NCI-H460 (cell line): ENCODE data around the gene AIFM3. TPM values are rescaled to one million over a fixed set of nuclear protein-coding genes. Genes with fewer than 3 reads are reported as not detected.

ENCODE experiments used
- DNase-seq: peaks from one replicate; pipeline ENCODE4 v3.0.0-alpha.2; 2016; ENCODE audit warnings: low read depth; ENCODE audit errors: extremely low read depth
- total RNA-seq: library from RNA; depleted of rRNA; stranded (reverse); fragments of >200 nt; shearing (Covaris generic); gene quantifications from 2 replicates; pipeline ENCODE4 v1.2.3, GENCODE V29; 2014; rRNA removed

AIFM3 gene
- total RNA-seq, 1 experiment from 2014 or later: 1.4 TPM

- no peak for DNase-seq
Measured at GRCh38 chr22:21020802-21021429, 53.9 kb downstream of the AIFM3 start.

- DNase-seq: no peak
Measured at GRCh38 chr22:21022507-21022906, 55.5 kb downstream of the AIFM3 start.

DNA sequence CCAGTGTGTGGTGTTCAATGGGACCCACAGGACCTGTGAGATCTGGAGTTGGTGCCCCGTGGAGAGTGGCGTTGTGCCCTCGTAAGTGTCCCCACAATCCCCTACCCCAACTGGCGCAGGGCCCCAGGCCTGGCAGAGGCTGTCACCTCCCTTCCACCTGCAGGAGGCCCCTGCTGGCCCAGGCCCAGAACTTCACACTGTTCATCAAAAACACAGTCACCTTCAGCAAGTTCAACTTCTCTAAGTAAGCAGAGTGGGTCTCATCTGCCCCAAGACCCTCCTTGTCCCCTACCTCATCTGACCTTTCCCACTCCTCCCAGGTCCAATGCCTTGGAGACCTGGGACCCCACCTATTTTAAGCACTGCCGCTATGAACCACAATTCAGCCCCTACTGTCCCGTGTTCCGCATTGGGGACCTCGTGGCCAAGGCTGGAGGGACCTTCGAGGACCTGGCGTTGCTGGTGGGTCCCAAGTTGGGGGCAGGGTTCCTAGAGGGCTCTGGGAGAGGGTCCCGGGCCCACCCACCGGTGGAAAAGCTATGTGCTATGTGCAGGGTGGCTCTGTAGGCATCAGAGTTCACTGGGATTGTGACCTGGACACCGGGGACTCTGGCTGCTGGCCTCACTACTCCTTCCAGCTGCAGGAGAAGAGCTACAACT, 56.0 kb downstream of the AIFM3 start:
- DNase-seq: no peak

DNA sequence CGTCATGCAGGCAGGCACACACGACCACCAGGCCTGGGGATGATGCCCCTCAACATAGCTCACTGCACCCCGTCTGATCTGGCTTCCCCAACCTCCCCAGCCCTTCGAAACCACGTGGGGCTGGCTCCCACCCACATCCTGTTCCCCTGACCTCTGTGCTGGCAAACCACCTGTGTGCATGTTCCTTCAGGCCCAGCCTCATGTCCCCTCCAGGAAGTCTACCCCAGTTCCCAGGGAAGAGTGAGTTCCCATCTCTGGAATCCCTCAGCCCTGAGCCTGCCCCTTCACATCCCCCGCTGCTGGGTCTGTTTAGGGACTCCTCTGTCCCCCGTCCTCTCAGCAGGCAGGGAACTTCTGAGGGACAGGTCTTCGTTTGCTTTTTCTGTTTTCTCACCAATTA, 58.2 kb downstream of the AIFM3 start:
- no peak for DNase-seq

GRCh38 chr22:21025763-21026755, 59.0 kb downstream of the AIFM3 start:
- no peak for DNase-seq

DNA sequence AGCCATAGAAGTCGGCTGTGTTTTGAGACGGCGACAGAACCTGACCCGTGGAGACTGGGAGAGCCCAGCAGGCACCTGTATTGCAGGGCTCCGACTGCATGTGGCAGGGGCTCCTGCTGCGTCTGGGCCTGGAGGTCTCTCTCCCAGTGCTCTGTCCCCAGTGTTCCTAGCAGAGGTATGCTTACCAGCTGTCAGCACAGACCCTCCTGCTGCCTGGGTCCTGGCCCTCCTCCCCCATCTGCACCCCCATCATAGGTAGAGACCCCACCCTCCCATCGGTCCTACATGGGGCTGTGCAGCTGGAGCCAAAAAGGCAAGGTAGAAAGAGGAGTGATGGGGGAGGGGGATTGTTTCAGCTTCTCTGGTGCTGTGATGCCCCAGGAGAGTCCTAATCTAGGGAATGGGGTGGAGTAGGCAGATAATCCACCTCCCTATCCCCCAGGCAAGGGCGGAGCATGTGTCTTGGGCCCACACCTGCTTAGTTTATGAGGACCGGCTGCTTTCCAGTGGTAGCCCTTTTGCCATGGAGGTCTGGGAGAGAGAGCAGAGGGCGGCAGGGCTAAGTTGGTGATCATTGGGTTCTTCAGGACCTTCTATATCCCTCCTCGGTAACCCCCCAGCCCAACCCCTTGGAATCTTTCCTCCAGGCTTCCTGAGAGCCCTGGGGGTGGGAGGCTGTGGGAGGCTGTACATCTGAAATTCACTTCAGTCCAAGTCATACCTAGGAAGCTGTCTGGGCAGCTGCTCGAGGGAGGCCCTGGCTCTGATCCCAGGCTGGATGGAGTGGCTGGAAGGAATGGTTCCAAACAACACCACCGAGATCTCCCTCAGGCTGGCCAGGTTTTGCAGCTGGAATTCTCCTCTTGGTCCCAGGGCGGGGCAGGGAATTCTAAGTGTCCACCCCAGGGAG, 60.0 kb downstream of the AIFM3 start:
- no peak for DNase-seq

- no peak for DNase-seq
Measured at GRCh38 chr22:21028277-21029251, 61.5 kb downstream of the AIFM3 start.

- no peak for DNase-seq
Measured at GRCh38 chr22:21029486-21030025, 62.5 kb downstream of the AIFM3 start.

DNA sequence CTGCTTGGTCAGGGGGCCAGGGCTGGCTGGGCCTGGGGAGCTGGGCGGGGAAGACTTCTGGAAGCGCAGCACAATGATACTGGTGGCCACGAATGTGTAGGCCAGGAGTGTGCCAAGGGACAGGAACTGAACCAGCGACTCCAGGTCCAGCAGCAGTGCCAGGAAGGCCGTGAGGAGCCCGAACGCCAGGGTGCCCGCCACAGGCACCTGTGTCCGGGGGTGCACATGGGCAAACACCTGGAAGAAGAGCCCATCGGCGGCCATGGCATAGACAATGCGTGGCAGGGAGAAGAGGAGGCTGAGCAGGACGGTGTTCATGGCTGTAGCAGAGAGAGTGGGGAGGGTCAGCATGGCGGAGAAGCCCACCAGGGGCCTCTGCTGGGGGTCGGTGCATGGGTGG, 63.0 kb downstream of the AIFM3 start:
- no peak for DNase-seq

Other genes with a start within 250 kb of the AIFM3 start
- gene SERPIND1, start 193.1 kb upstream of the AIFM3 start, total RNA-seq: 11.2 and 11.3 TPM in 2 replicates
- gene PI4KA, start 108.4 kb upstream of the AIFM3 start, total RNA-seq: 17.3 and 24.6 TPM in 2 replicates
- 9.0 and 11.2 TPM in 2 replicates for gene SNAP29, start 108.2 kb upstream of the AIFM3 start, total RNA-seq
- gene CRKL, start 49.8 kb upstream of the AIFM3 start, total RNA-seq: 37.8 and 39.5 TPM in 2 replicates
- gene LZTR1, start 15.0 kb downstream of the AIFM3 start, total RNA-seq: 20.1 and 24.1 TPM in 2 replicates
- 21.3 and 28.0 TPM in 2 replicates for gene THAP7, start 34.9 kb downstream of the AIFM3 start, total RNA-seq
- gene P2RX6, start 47.9 kb downstream of the AIFM3 start, total RNA-seq: 5.2 and 6.9 TPM in 2 replicates
- gene SLC7A4, start 65.3 kb downstream of the AIFM3 start, total RNA-seq: not detected in 2 replicates
- not detected in 2 replicates for gene LRRC74B, start 78.7 kb downstream of the AIFM3 start, total RNA-seq